ENCODE measurements around the gene ZNF45. TPM values are rescaled to one million over a fixed set of nuclear protein-coding genes. Genes with fewer than 3 reads are reported as not detected.

Gene ZNF45
- total and polyA plus RNA-seq, 10 donors = 3.9 to 24.5 (median 14.7) TPM

DNA sequence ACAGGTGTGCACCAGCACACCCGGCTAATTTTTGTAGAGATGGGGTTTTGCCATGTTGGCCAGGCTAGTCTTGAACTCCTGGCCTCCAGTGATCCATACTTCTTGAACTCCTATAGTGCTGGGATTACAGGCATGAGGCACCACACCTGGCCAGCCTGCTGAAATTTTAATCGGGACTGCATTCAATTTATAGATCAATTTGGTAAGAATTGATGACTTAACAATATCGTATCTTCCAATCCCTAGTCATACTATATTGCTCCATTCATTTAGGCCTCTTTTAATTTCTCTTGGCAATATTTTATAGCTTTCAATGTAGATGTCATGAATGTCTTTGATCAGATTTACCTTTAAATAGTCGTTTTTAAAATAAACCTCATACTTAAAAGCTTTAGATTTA, 5.6 kb upstream of the ZNF45 start:
- peaks cover 0 to 5% (median 3%) of the 10 kb centered on the region in 6 donors for H3K4me1 ChIP-seq
- DNase-seq = no peak
- H3K27me3 ChIP-seq (replicated peaks in 1 of 7) = peaks cover 0 to 10% (median 0%) of the 10 kb centered on the region in 7 donors
- TF ChIP-seq POLR2A (IDR thresholded peaks at IDR 0.05) (no peak), CTCF (IDR thresholded peaks at IDR 0.05 in 8 of 11, conservative IDR thresholded peaks at IDR 0.05 in 3 of 11) (no peak), POLR2AphosphoS5 (IDR thresholded peaks at IDR 0.05) (no peak)
- peaks cover 0 to 42% (median 19%) of the 10 kb centered on the region in 8 donors for H3K9me3 ChIP-seq
- no peaks in the 10 kb centered on the region for H3K36me3 ChIP-seq
- 74 to 81% (median 79%) methylated on average over 4 of the region's 4 CpGs for WGBS, 5 donors
- no peak overlapping the region for H3K27ac ChIP-seq
- no peak overlapping the region for H3K4me3 ChIP-seq
- intact Hi-C loops (cut with DNase I; ENCODE audit: low total_unique reads) = no loop called here

GRCh38 chr19:43939557-43940260, 4.6 kb upstream of the ZNF45 start:
- Histone ChIP-seq H3K36me3 (no peaks in the 10 kb centered on the region), H3K4me1 (peaks cover 0 to 10% (median 7%) of the 10 kb centered on the region in 6 donors), H3K27me3 (replicated peaks in 1 of 7) (peaks cover 0 to 3% (median 0%) of the 10 kb centered on the region in 7 donors), H3K9me3 (peaks cover 0 to 36% (median 17%) of the 10 kb centered on the region in 8 donors), H3K4me3 (no peak overlapping the region), H3K27ac (no peak overlapping the region)
- WGBS, 5 donors = 47 to 72% (median 71%) methylated on average over 3 of the region's 3 CpGs
- intact Hi-C loops (cut with DNase I; ENCODE audit: low total_unique reads) = loop anchor here (10.0 kb wide), 1 partner anchor 45 kb away; the partner anchor contains the start of gene ZNF155
- DNase-seq = no peak
- TF ChIP-seq POLR2A (IDR thresholded peaks at IDR 0.05) (no peak), CTCF (IDR thresholded peaks at IDR 0.05 in 8 of 11, conservative IDR thresholded peaks at IDR 0.05 in 3 of 11) (no peak), POLR2AphosphoS5 (IDR thresholded peaks at IDR 0.05) (no peak)

DNA sequence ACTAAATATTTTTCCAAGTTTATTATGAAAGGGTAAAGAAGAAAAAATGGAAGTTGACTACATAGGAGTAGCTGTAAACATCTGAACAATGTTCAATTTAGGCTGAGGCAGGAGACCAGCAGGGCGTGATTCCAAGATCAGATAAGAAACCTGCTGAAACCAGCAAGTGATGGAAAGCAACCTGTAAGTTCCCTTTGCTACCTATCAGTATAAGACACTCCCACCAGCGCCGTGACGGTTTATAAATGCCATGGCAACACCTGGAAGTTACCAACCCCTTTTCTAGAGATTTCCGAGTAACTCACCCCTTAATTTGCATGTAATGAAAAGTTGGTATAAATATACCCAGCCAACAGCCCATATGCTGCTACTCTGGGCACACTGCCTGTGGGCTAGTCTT, 1.1 kb upstream of the ZNF45 start:
- Histone ChIP-seq H3K4me1 (peaks cover 6 to 35% (median 24%) of the 10 kb centered on the region in 6 donors), H3K27ac (no peak overlapping the region), H3K36me3 (peaks cover 1 to 24% (median 16%) of the 10 kb centered on the region in 6 donors), H3K4me3 (no peak overlapping the region), H3K9me3 (peaks cover 0 to 25% (median 12%) of the 10 kb centered on the region in 8 donors), H3K27me3 (replicated peaks in 1 of 7) (no peaks in the 10 kb centered on the region)
- TF ChIP-seq CTCF (IDR thresholded peaks at IDR 0.05 in 8 of 11, conservative IDR thresholded peaks at IDR 0.05 in 3 of 11) (no peak), POLR2A (IDR thresholded peaks at IDR 0.05) (no peak), POLR2AphosphoS5 (IDR thresholded peaks at IDR 0.05) (no peak)
- 84 to 94% (median 86%) methylated on average over 5 of the region's 5 CpGs for WGBS, 5 donors
- DNase-seq = no peak
- intact Hi-C loops (cut with DNase I; ENCODE audit: low total_unique reads) = loop anchor here (10.0 kb wide), 1 partner anchor 49 kb away; the partner anchor contains the start of gene ZNF155

Measured in spleen (tissue), 11 donors.